ENCODE results near the gene PLA2R1. TPM values are rescaled to one million over a fixed set of nuclear protein-coding genes. Genes with fewer than 3 reads are reported as not detected.
"Not testable (repeated sequence)": the region's sequence is repeated elsewhere in the genome, so short reads cannot be mapped to it uniquely, and the experiment has no call there.

Gene PLA2R1
- total RNA-seq, 1 donor from 2014 or later, result not detected

- intact Hi-C loops (cut with micrococcal nuclease), result no loop called here
These were observed 1.6 kb upstream of the PLA2R1 start for GRCh38 chr2:160063879-160064612.

GRCh38 chr2:160063271-160063670 lies 856 bp upstream of the PLA2R1 start:
- intact Hi-C loops (cut with micrococcal nuclease), result no loop called here

- intact Hi-C loops (cut with micrococcal nuclease), result no loop called here
These were observed 497 bp downstream of the PLA2R1 start for GRCh38 chr2:160061944-160062291.

GRCh38 chr2:160061533-160061932 lies 882 bp downstream of the PLA2R1 start:
- intact Hi-C loops (cut with micrococcal nuclease), result no loop called here

GRCh38 chr2:160060297-160060696 lies 2.1 kb downstream of the PLA2R1 start:
- intact Hi-C loops (cut with micrococcal nuclease), result no loop called here

GRCh38 chr2:160057356-160057755 lies 5.1 kb downstream of the PLA2R1 start:
- intact Hi-C loops (cut with micrococcal nuclease), result no loop called here

GRCh38 chr2:160055726-160056108 lies 6.7 kb downstream of the PLA2R1 start:
- intact Hi-C loops (cut with micrococcal nuclease), result no loop called here

- intact Hi-C loops (cut with micrococcal nuclease), result no loop called here
These were observed 7.3 kb downstream of the PLA2R1 start for GRCh38 chr2:160054984-160055725.

- intact Hi-C loops (cut with micrococcal nuclease), result no loop called here
These were observed 8.5 kb downstream of the PLA2R1 start for GRCh38 chr2:160053946-160054345.

GRCh38 chr2:160052531-160052930 lies 9.9 kb downstream of the PLA2R1 start:
- intact Hi-C loops (cut with micrococcal nuclease), result no loop called here

- intact Hi-C loops (cut with micrococcal nuclease), result no loop called here
These were observed 11.0 kb downstream of the PLA2R1 start for GRCh38 chr2:160051371-160051800.

- intact Hi-C loops (cut with micrococcal nuclease), result no loop called here
These were observed 12.3 kb downstream of the PLA2R1 start for GRCh38 chr2:160050147-160050546.

- intact Hi-C loops (cut with micrococcal nuclease), result no loop called here
These were observed 16.7 kb downstream of the PLA2R1 start for GRCh38 chr2:160045703-160046210.

- intact Hi-C loops (cut with micrococcal nuclease), result no loop called here
These were observed 17.7 kb downstream of the PLA2R1 start for GRCh38 chr2:160044728-160045127.

- intact Hi-C loops (cut with micrococcal nuclease), result no loop called here
These were observed 19.1 kb downstream of the PLA2R1 start for GRCh38 chr2:160043265-160043664.

GRCh38 chr2:160042054-160042453 lies 20.4 kb downstream of the PLA2R1 start:
- intact Hi-C loops (cut with micrococcal nuclease), result no loop called here

- intact Hi-C loops (cut with micrococcal nuclease), result no loop called here
These were observed 21.3 kb downstream of the PLA2R1 start for GRCh38 chr2:160041091-160041490.

GRCh38 chr2:160039166-160039903 lies 23.1 kb downstream of the PLA2R1 start:
- intact Hi-C loops (cut with micrococcal nuclease), result no loop called here

GRCh38 chr2:160038662-160039061 lies 23.8 kb downstream of the PLA2R1 start:
- intact Hi-C loops (cut with micrococcal nuclease), result not testable (repeated sequence)

- intact Hi-C loops (cut with micrococcal nuclease), result no loop called here
These were observed 25.7 kb downstream of the PLA2R1 start for GRCh38 chr2:160036736-160037135.

GRCh38 chr2:160035125-160035524 lies 27.3 kb downstream of the PLA2R1 start:
- intact Hi-C loops (cut with micrococcal nuclease), result no loop called here

GRCh38 chr2:160034396-160034795 lies 28.0 kb downstream of the PLA2R1 start:
- intact Hi-C loops (cut with micrococcal nuclease), result no loop called here

Data from T-helper 1 cell treated with Interleukin-12 subunit alpha and Interleukin-12 subunit beta and Interleukin-4 antibody, amounts not matched to agents 30 ng/mL and 1 ng/mL, for 36 hours (primary cell).